IMR-90 (cell line): ENCODE data around the gene TMEM170A. TPM values are rescaled to one million over a fixed set of nuclear protein-coding genes. Genes with fewer than 3 reads are reported as not detected.

Experiments used
- ATAC-seq: fragments of 200-7000 bp; cut with Tn5 transposase; 2 replicates; pipeline ENCODE4 v1.9.1; 2020; ENCODE audit warnings: low read depth, mild to moderate bottlenecking, moderate library complexity
- BruUV-seq: library from RNA; stranded (reverse); fragments of 400-500 nt; replicated peaks from 2 replicates; lab custom pipeline; 2021; lab: Mats Ljungman, UMichigan
- CTCF ChIA-PET: fragments of 300-600 bp; formaldehyde crosslinking; extraction: SDS; loops from one replicate; lab custom pipeline; 2021; ENCODE audit warnings: antibody characterized with exemption; lab: Yijun Ruan, JAX
- POLR2A ChIA-PET: fragments of 300-600 bp; sonication (Branson Sonifier 250); formaldehyde crosslinking; loops from one replicate; lab custom pipeline; 2022; ENCODE audit warnings: antibody characterized with exemption; ENCODE audit not compliant: unreplicated experiment; lab: Charles Lee
- DNase-seq: peaks from one replicate; pipeline ENCODE4 v3.0.0; 2013
- H2AFZ ChIP-seq: replicated peaks from 2 replicates; pipeline ENCODE3; 2013; ENCODE audit warnings: low read length, mild to moderate bottlenecking; ENCODE audit not compliant: poor library complexity
- H2AK5ac ChIP-seq: 2 replicates; pipeline ENCODE4 v1.6.1; 2013; ENCODE audit warnings: low read depth, low read length, inconsistent platforms
- H2AK9ac ChIP-seq: replicated peaks from 2 replicates; pipeline ENCODE3; 2013; ENCODE audit warnings: mild to moderate bottlenecking, low read depth, low read length, moderate library complexity; ENCODE audit not compliant: poor library complexity
- H2BK120ac ChIP-seq: 2 replicates; pipeline ENCODE4 v1.6.1; 2013; ENCODE audit warnings: low read depth, low read length, inconsistent platforms
- H2BK15ac ChIP-seq: 3 replicates; pipeline ENCODE4 v1.6.1; 2013; ENCODE audit warnings: low read depth, low read length, inconsistent platforms
- H2BK20ac ChIP-seq: 2 replicates; pipeline ENCODE4 v1.6.1; 2013; ENCODE audit warnings: low read depth, mild to moderate bottlenecking, inconsistent platforms, low read length, moderate library complexity
- H2BK5ac ChIP-seq: 2 replicates; pipeline ENCODE4 v1.6.1; 2013; ENCODE audit warnings: mild to moderate bottlenecking, low read depth, low read length, inconsistent platforms; ENCODE audit not compliant: poor library complexity, severe bottlenecking
- H3K14ac ChIP-seq: replicated peaks from 2 replicates; pipeline ENCODE4 v1.6.1; 2013; ENCODE audit warnings: low read depth, low read length, inconsistent platforms
- H3K18ac ChIP-seq: 2 replicates; pipeline ENCODE4 v1.6.1; 2013; ENCODE audit warnings: low read depth, low read length, control low read depth
- H3K23ac ChIP-seq: 2 replicates; pipeline ENCODE4 v1.6.1; 2013; ENCODE audit warnings: low read depth, low read length, inconsistent platforms
- H3K27ac ChIP-seq: 2 replicates; pipeline ENCODE4 v1.5.1; 2013; ENCODE audit warnings: mild to moderate bottlenecking, control low read depth, low read length; ENCODE audit not compliant: insufficient read depth
- H3K27me3 ChIP-seq: 2 replicates; pipeline ENCODE4 v1.6.1; 2013; ENCODE audit warnings: low read length; ENCODE audit not compliant: control insufficient read depth, insufficient read depth
- H3K36me3 ChIP-seq: 2 replicates; pipeline ENCODE4 v1.6.1; 2013; ENCODE audit warnings: low read length, mixed read lengths; ENCODE audit not compliant: control insufficient read depth, insufficient read depth
- H3K4ac ChIP-seq: 2 replicates; pipeline ENCODE4 v1.6.1; 2013; ENCODE audit warnings: low read depth, low read length, inconsistent platforms
- H3K4me1 ChIP-seq: 2 replicates; pipeline ENCODE4 v1.6.1; 2013; ENCODE audit warnings: low read length, mixed read lengths; ENCODE audit not compliant: control insufficient read depth, insufficient read depth
- H3K4me2 ChIP-seq: 2 replicates; pipeline ENCODE4 v1.6.1; 2013; ENCODE audit warnings: low read depth, mild to moderate bottlenecking, control low read depth, low read length, moderate library complexity
- H3K4me3 ChIP-seq: 2 replicates; pipeline ENCODE4 v1.5.1; 2013; ENCODE audit warnings: low read depth, mild to moderate bottlenecking, control low read depth, low read length, moderate library complexity; ENCODE audit not compliant: insufficient read depth
- H3K56ac ChIP-seq: 2 replicates; pipeline ENCODE4 v1.6.1; 2013; ENCODE audit warnings: low read length, inconsistent platforms; ENCODE audit not compliant: insufficient read depth; ENCODE audit errors: extremely low read depth
- H3K79me1 ChIP-seq, 2 experiments: 2 replicates each; pipeline ENCODE4 v1.6.1; 2013; ENCODE audit warnings: low read length in 2 of 2, inconsistent platforms in 1 of 2, low read depth in 1 of 2
- H3K9ac ChIP-seq: 2 replicates; pipeline ENCODE4 v1.6.1; 2013; ENCODE audit warnings: low read depth, low read length, control low read depth
- H3K9me1 ChIP-seq: 2 replicates; pipeline ENCODE4 v1.6.1; 2013; ENCODE audit warnings: low read length, inconsistent platforms; ENCODE audit not compliant: insufficient read depth
- H3K9me3 ChIP-seq: 2 replicates; pipeline ENCODE4 v1.6.1; 2013; ENCODE audit warnings: low read length; ENCODE audit not compliant: control insufficient read depth, insufficient read depth
- H4K20me1 ChIP-seq: 2 replicates; pipeline ENCODE4 v1.6.1; 2013; ENCODE audit warnings: low read length, inconsistent platforms; ENCODE audit not compliant: insufficient read depth
- H4K5ac ChIP-seq: 2 replicates; pipeline ENCODE4 v1.6.1; 2013; ENCODE audit warnings: mild to moderate bottlenecking, low read depth, low read length, control low read depth
- H4K8ac ChIP-seq, 2 experiments: 2 replicates each; pipeline ENCODE4 v1.6.1; 2013; ENCODE audit warnings: low read depth in 2 of 2, low read length in 2 of 2, control low read depth in 1 of 2, inconsistent platforms in 1 of 2
- H4K91ac ChIP-seq: 2 replicates; pipeline ENCODE4 v1.6.1; 2013; ENCODE audit warnings: low read depth, low read length, inconsistent platforms; ENCODE audit not compliant: insufficient read depth
- BHLHE40 ChIP-seq: fragments of 150-350 bp; IDR thresholded peaks from 2 replicates; pipeline ENCODE4 v1.6.1; 2016; ENCODE audit warnings: mild to moderate bottlenecking, low read depth, low read length
- CEBPB ChIP-seq: IDR thresholded peaks from 2 replicates; pipeline ENCODE4 v1.6.1; 2012; ENCODE audit warnings: low read depth, low read length, improper control_type of control experiment
- CHD1 ChIP-seq: IDR thresholded peaks from 2 replicates; pipeline ENCODE4 v1.6.1; 2012; ENCODE audit warnings: low read depth, low read length, improper control_type of control experiment
- ELK1 ChIP-seq: fragments of 150-350 bp; IDR thresholded peaks from 2 replicates; pipeline ENCODE4 v1.6.1; 2016; ENCODE audit warnings: low read depth, mild to moderate bottlenecking, low read length, moderate library complexity, borderline replicate concordance
- FOS ChIP-seq: fragments of 150-350 bp; IDR thresholded peaks from 2 replicates; pipeline ENCODE4 v1.6.1; 2016; ENCODE audit warnings: low read depth, low read length
- MAFK ChIP-seq: IDR thresholded peaks from 2 replicates; pipeline ENCODE4 v1.6.1; 2012; ENCODE audit warnings: low read depth, low read length, improper control_type of control experiment
- MAZ ChIP-seq: IDR thresholded peaks from 2 replicates; pipeline ENCODE4 v1.6.1; 2012; ENCODE audit warnings: low read depth, mild to moderate bottlenecking, low read length, improper control_type of control experiment, moderate library complexity, borderline replicate concordance
- POLR2A ChIP-seq: IDR thresholded peaks from 2 replicates; pipeline ENCODE4 v1.6.1; 2012; ENCODE audit warnings: mild to moderate bottlenecking, low read depth, low read length
- RAD21 ChIP-seq: IDR thresholded peaks from 2 replicates; pipeline ENCODE4 v1.6.1; 2012; ENCODE audit warnings: low read length, improper control_type of control experiment
- RCOR1 ChIP-seq: IDR thresholded peaks from 2 replicates; pipeline ENCODE4 v1.6.1; 2012; ENCODE audit warnings: mild to moderate bottlenecking, low read length, improper control_type of control experiment; ENCODE audit not compliant: insufficient replicate concordance
- RFX5 ChIP-seq: IDR thresholded peaks from 2 replicates; pipeline ENCODE4 v1.8.0; 2012; ENCODE audit warnings: low read depth, mild to moderate bottlenecking, low read length, moderate library complexity
- SMC3 ChIP-seq: fragments of 150-350 bp; IDR thresholded peaks from 2 replicates; pipeline ENCODE4 v1.6.1; 2016; ENCODE audit warnings: low read depth, mild to moderate bottlenecking, antibody characterized with exemption, low read length, moderate library complexity
- WGBS, 2 experiments: methylation state at CpG; one replicate each; pipeline versions ENCODE4 v1.1.5 to v1.1.7; 2013; ENCODE audit warnings: missing lambda C conversion rate in 2 of 2; ENCODE audit not compliant: insufficient read length in 1 of 2; ENCODE audit errors: extremely low coverage in 2 of 2; 5-methylcytosine and 5-hydroxymethylcytosine counted together
- dilution Hi-C: fragments of 300-500 bp; cut with HindIII; formaldehyde crosslinking; loops from one replicate; pipeline ENCODE4 v1.14.3; 2018; ENCODE audit warnings: low sequenced_read_pairs; ENCODE audit not compliant: unreplicated experiment
- in situ Hi-C: fragments of 300-500 bp; cut with MboI; formaldehyde crosslinking; loops from 3 replicates; pipeline ENCODE4 v1.14.3; 2019; ENCODE audit warnings: low sequenced_read_pairs, inconsistent platforms, mixed read lengths
- intact Hi-C: fragments of 100-400 bp; cut with micrococcal nuclease; formaldehyde crosslinking; loops from 2 replicates; pipeline ENCODE4 v1.10.0; 2022
- polyA plus RNA-seq, 3 experiments: library from polyadenylated mRNA; depleted of rRNA; stranded (reverse); fragments of >200 nt; gene quantifications; 2 replicates each; pipeline ENCODE4 v1.2.3, GENCODE V29; 2012; ENCODE audit warnings: low replicate concordance in 1 of 3
- total RNA-seq: library from RNA; depleted of rRNA; stranded (reverse); fragments of >200 nt; gene quantifications from 2 replicates; pipeline ENCODE4 v1.2.3, GENCODE V29; 2012
- TF ChIP-seq, protein P1 (sequence below): conservative IDR thresholded peaks from 2 replicates; pipeline ENCODE4 v1.5.1; 2012; ENCODE audit warnings: mild to moderate bottlenecking, low read depth, low read length, improper control_type of control experiment

TMEM170A gene
- total and polyA plus RNA-seq, 2 of the 4 experiments (the other 2 are of a cell fraction): 7.3 to 10.9 TPM

DNA sequence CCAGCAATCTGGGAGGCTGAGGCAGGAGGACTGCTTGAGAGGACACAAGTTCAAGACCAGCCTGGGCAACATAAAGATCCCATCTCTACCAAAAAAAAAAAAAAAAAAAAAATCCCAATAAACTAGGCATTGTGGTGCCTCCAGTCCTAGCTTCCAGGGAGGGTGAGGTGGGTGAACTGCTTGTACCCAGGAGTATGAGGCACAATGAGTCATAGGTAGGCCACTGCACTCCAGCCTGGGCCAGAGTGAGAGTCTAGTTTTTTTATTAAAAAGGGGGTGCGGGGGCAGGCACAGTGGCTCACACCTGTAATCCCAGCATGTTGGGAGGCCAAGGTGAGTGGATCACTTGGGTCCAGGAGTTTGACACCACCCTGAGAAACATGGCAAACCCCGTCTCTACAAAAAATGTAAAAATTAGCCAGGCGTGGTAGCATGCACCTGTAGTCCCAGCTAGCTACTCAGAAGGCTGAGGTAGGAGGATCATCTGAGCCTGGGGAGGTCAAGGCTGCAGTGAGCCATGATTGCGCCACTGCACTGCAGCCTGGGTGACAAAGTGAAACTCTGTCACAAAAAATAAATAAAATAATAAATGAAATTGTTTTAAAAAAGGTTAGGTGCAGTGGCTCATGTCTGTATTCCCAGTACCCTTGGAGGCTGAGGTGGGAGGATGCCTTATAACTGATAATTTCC lies 38.6 kb upstream of the TMEM170A start:
- no peak overlapping the region for H3K4me2 ChIP-seq
- no peak overlapping the region for H2BK5ac ChIP-seq
- no peak overlapping the region for H3K4me3 ChIP-seq
- no peak overlapping the region for H3K23ac ChIP-seq
- no peaks in the 10 kb centered on the region; the same call in 1 of the 2 replicates for H3K9me1 ChIP-seq
- no TSS peak for BruUV-seq
- dilution Hi-C loops (no loop called here), intact Hi-C loops (no loop called here), in situ Hi-C loops (no loop called here)
- CTCF ChIA-PET: interaction anchor here (1.5 kb wide), 1 partner anchor 14 kb away, joined by 4 read pairs; no protein-coding TSS in a partner anchor
- no peaks in the 10 kb centered on the region for H3K79me1 ChIP-seq
- no peak overlapping the region for H2AK9ac ChIP-seq
- no peaks in the 10 kb centered on the region for H4K20me1 ChIP-seq
- no peak overlapping the region for H3K27ac ChIP-seq
- no peak overlapping the region for H2BK15ac ChIP-seq
- no peak overlapping the region for H4K5ac ChIP-seq
- H3K9me3 ChIP-seq: no peaks in the 10 kb centered on the region
- no peaks in the 10 kb centered on the region; the same call in 1 of the 2 replicates for H3K4me1 ChIP-seq
- no peaks in the 10 kb centered on the region for H3K36me3 ChIP-seq
- no peak overlapping the region for H2AFZ ChIP-seq
- no peak overlapping the region for H3K4ac ChIP-seq
- H2BK20ac ChIP-seq: no peak overlapping the region
- H4K8ac ChIP-seq: no peak overlapping the region
- no peak for TF ChIP-seq CHD1
- TF ChIP-seq, protein P1, sequence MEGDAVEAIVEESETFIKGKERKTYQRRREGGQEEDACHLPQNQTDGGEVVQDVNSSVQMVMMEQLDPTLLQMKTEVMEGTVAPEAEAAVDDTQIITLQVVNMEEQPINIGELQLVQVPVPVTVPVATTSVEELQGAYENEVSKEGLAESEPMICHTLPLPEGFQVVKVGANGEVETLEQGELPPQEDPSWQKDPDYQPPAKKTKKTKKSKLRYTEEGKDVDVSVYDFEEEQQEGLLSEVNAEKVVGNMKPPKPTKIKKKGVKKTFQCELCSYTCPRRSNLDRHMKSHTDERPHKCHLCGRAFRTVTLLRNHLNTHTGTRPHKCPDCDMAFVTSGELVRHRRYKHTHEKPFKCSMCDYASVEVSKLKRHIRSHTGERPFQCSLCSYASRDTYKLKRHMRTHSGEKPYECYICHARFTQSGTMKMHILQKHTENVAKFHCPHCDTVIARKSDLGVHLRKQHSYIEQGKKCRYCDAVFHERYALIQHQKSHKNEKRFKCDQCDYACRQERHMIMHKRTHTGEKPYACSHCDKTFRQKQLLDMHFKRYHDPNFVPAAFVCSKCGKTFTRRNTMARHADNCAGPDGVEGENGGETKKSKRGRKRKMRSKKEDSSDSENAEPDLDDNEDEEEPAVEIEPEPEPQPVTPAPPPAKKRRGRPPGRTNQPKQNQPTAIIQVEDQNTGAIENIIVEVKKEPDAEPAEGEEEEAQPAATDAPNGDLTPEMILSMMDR: no peak
- TF ChIP-seq RCOR1: no peak
- TF ChIP-seq POLR2A: no peak
- no peak for TF ChIP-seq RFX5
- TF ChIP-seq SMC3: no peak
- no peak for TF ChIP-seq MAZ
- no peak for TF ChIP-seq RAD21
- no peak for TF ChIP-seq MAFK
- TF ChIP-seq BHLHE40: no peak
- no peak for TF ChIP-seq FOS
- TF ChIP-seq ELK1: no peak
- no peak for TF ChIP-seq CEBPB
- 40% methylated on average over 1 of the region's 4 CpGs; no CpG with 5 or more reads in 1 of the 2 experiments for WGBS, 2 experiments
- no peak overlapping the region for H3K56ac ChIP-seq
- H2BK120ac ChIP-seq: no peak overlapping the region
- DNase-seq: no peak
- H3K14ac ChIP-seq: no peak overlapping the region
- H3K27me3 ChIP-seq: peaks cover 2% of the 10 kb centered on the region; the same call in 1 of the 2 replicates
- H3K9ac ChIP-seq: no peak overlapping the region
- POLR2A ChIA-PET: no interaction called here
- H4K91ac ChIP-seq: no peak overlapping the region
- no peak overlapping the region for H2AK5ac ChIP-seq
- no peak for ATAC-seq
- no peak overlapping the region for H3K18ac ChIP-seq
